Astrocyte of the cerebellum (primary cell): ENCODE measurements around the gene SLC39A7.

ENCODE experiments used
- DNase-seq: peaks from one replicate; pipeline ENCODE4 v3.0.0-alpha.2; 2011; ENCODE audit warnings: low read depth
- H3K4me3 ChIP-seq: 2 replicates; pipeline ENCODE4 v1.5.1; 2011; ENCODE audit warnings: mild to moderate bottlenecking, low read depth, low read length, moderate library complexity
- in situ Hi-C: cut with HindIII; loops from 2 replicates; pipeline ENCODE4 v1.10.0; 2017; ENCODE audit warnings: low sequenced_read_pairs
- TF ChIP-seq, protein P1 (sequence below): IDR thresholded peaks from 2 replicates; pipeline ENCODE4 v1.5.1; 2012; ENCODE audit warnings: low read length, low read depth, moderate library complexity, mild to moderate bottlenecking; ENCODE audit errors: missing control alignments

SLC39A7 gene

GRCh38 chr6:33170176-33171015 lies 30.3 kb upstream of the SLC39A7 start:
- no peak for DNase-seq
- TF ChIP-seq, protein P1, sequence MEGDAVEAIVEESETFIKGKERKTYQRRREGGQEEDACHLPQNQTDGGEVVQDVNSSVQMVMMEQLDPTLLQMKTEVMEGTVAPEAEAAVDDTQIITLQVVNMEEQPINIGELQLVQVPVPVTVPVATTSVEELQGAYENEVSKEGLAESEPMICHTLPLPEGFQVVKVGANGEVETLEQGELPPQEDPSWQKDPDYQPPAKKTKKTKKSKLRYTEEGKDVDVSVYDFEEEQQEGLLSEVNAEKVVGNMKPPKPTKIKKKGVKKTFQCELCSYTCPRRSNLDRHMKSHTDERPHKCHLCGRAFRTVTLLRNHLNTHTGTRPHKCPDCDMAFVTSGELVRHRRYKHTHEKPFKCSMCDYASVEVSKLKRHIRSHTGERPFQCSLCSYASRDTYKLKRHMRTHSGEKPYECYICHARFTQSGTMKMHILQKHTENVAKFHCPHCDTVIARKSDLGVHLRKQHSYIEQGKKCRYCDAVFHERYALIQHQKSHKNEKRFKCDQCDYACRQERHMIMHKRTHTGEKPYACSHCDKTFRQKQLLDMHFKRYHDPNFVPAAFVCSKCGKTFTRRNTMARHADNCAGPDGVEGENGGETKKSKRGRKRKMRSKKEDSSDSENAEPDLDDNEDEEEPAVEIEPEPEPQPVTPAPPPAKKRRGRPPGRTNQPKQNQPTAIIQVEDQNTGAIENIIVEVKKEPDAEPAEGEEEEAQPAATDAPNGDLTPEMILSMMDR = no peak
- in situ Hi-C loops = no loop called here
- H3K4me3 ChIP-seq = no peak overlapping the region

DNA sequence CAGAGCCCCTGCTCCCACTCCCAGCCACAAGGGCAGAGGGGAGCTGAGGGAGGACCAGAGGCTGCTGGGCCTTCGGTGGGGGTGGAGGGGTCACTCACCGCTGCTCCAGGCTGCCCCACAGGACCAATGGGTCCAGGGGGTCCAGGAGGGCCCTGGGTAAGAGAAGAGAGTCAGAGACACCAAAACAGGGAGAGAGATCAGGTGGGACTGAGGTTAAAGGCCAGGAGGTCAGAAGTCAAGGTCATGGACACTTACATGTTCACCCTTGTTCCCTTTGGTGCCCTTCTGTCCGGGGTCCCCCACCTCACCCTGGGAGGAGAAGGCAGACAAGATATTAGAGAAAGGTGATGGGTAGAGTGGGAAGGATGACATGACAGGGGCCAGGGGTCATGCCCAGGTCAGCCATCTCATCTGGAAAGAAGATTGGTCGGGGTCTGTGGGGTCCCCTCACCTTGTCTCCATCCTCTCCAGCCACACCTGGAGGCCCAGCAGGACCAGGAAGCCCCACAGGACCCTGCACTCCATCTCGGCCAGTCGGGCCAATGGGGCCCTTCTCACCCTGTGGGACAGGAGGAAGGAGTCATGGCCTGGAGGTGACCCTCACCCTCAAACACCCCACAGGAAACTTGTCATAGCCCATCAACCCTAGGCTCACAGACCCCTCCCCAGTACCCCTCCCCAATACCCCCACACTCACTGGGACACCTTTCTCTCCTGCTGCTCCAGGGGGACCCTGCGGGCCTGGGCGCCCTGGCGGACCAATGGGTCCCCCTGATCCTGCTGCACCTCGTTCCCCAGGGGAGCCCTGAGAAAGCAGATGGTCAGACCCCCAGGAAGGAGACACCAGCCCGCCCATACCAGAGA lies 29.4 kb upstream of the SLC39A7 start:
- in situ Hi-C loops = no loop called here
- DNase-seq = no peak
- no peak overlapping the region for H3K4me3 ChIP-seq
- TF ChIP-seq, protein P1 = no peak

- TF ChIP-seq, protein P1 = no peak
- no peak overlapping the region for H3K4me3 ChIP-seq
- in situ Hi-C loops = no loop called here
- DNase-seq = no peak
These were observed 28.6 kb upstream of the SLC39A7 start for GRCh38 chr6:33171880-33172687.

- H3K4me3 ChIP-seq = no peak overlapping the region
- in situ Hi-C loops = no loop called here
- TF ChIP-seq, protein P1 = peak; percentile 76
- no peak for DNase-seq
These were observed 27.8 kb upstream of the SLC39A7 start for GRCh38 chr6:33172688-33173534.

DNA sequence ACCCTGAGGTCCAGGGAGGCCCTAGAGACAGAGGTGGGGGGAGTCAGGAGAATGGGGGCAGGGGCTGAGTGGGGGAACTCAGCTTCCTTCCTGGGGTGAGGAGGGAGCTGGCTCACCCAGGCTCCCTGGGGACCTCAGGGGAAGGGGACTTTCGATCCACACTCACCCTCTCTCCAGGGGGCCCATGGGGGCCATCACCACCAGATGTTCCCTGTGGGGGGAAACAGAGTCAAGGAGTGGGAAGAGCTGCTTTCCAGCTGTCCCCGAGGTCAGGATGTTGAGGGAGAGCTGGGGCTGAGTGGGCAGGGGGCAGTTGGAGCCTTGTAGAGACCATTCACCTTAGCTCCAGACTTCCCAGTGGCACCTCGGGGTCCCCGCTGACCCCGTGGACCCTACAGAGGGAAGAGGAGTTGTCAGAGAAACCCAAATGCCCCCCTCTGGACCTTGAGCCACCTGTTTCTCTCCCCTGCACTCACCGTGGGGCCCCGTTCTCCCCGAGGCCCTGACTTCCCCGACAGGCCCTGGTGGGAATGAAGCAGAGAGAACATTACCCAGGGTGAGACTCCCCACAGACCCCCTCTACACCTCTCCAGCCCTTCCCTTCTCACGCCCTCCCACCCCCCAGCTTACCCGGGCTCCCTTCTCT lies 27.0 kb upstream of the SLC39A7 start:
- DNase-seq = no peak
- TF ChIP-seq, protein P1 = no peak
- no peak overlapping the region for H3K4me3 ChIP-seq
- in situ Hi-C loops = no loop called here
